Left renal cortex interstitium (tissue), 4 donors: ENCODE measurements around the gene PCBP3. TPM values are rescaled to one million over a fixed set of nuclear protein-coding genes. Genes with fewer than 3 reads are reported as not detected.
"Not testable (repeated sequence)": the region's sequence is repeated elsewhere in the genome, so short reads cannot be mapped to it uniquely, and the experiment has no call there.

Source experiments
- DNase-seq, 4 donors: peaks; one replicate each; pipeline ENCODE4 v3.0.0-alpha.2; 2013; ENCODE audit warnings: low read depth in 4 of 4, low spot score in 2 of 4, missing footprints in 1 of 4
- polyA plus RNA-seq, 4 donors: library from polyadenylated mRNA; unstranded; fragments of 120-200 nt; gene quantifications; one replicate each; pipeline ENCODE4 v1.2.1, GENCODE V29; 2013; ENCODE audit not compliant: insufficient read length in 4 of 4

Gene PCBP3
- polyA plus RNA-seq, 4 donors = 1.1 to 2.0 (median 1.6) TPM

DNA sequence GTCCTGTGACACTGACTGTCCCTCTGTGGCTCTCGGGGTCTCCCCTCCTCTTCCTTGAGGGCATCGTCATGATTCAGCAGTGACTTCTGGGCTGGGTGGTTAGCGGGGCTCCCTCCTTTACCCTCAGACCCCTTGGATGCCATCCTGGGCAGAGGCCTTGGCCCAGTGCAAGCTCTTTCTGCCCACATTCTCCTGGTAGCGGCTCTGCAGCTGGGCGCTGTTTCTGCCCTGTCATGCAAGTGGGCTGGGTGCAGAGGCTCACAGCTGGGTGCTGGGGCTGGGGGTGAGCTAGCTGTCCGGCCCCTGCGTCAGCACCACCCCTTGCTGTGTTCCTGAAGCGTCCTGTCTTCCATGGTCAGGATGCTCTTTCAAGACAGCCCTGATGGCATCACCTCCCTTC is 158.5 kb downstream of the PCBP3 start:
- DNase-seq = no peak

DNA sequence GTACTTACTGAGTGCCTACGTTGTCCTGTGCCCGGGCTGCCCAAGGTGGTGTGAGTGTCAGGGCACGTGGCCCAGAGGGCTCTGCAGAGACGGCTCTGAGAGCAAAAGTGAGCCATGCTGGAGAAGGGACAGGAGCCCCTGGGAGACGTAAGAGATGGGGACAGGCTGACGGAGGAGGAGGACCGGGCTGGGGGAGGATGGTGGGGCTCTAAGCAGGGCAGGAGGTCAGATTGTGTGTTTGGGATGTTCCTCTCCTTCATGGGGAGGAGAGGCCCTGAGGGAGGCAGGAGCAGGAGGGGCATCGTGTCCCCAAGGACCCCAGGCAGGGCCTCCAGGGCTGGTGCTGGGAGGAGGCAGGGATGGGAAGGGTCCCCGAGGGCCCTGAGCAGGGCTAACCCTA is 158.9 kb downstream of the PCBP3 start:
- no peak for DNase-seq

- DNase-seq = no peak
Measured at GRCh38 chr21:45802956-45803617, 159.6 kb downstream of the PCBP3 start.

DNA sequence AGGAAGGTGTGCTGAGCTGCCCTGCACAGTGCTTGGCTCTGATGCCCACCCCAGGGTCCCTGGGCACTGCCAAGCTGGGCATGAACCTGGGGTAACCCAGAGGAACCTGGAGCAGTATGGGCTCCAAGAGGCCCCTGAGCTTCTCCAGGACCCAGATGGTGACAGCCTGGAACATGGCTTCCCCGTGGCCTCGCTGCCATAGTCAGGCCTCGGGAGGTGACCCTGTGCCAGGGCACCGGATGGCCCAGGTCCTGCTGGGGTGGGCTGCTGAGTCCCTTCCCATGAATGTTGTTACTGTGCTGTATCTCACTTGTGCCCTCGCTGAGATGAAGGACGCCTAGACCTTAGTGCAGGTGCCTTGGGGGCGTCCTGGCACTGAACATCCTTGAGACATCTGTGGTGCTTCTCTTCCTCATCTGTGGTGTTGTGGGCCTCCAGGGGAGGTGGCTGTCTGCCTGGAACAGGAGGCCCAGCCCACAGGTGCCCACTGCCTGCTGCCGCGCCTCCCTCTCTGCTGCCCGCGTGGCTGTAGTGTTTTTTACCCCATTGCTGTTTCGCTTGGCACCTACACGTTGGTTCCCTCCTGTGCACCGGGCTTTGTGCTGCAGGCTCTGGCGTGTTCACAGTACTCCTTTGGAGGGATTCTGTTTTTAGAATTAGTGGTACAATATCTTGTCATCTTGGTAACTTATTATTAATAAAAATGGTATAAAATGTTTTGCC is 160.3 kb downstream of the PCBP3 start:
- no peak for DNase-seq

- no peak for DNase-seq
Measured at GRCh38 chr21:45804809-45805313, 161.3 kb downstream of the PCBP3 start.

- no peak for DNase-seq
Measured at GRCh38 chr21:45805321-45805720, 161.8 kb downstream of the PCBP3 start.

DNA sequence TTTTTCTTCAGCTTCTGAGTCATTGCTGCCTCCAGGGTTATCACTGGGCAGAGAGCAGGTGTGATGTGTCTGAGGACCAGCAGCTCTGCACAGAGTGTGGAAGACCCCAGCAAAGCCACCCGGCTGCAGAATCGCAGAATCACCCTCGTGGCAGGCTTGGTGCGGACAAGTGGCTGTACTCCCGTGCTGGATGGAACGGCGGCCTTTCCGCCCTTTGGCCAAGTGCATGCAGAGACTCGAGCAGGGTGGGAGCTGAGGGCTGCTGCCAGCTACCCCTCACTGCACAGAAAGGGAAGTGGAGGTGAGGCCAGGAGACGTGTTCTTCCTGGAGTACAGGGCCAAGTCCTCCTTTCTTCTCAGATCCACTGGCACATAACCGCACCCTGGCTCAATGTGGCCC is 162.5 kb downstream of the PCBP3 start:
- DNase-seq = no peak

DNA sequence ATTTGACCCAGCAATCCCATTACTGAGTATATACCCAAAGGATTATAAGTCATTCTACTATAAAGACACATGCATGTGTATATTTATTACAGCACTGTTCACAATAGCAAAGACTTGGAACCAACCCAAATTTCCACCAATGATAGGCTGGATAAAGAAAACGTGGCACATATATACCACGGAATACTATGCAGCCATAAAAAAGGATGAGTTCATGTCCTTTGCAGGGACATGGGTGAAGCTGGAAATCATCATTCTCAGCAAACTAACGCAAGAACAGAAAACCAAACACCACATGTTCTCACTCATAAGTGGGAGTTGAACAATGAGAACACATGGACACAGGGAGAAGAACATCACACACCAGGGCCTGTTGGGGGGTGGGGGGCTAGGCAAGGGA is 165.1 kb downstream of the PCBP3 start:
- DNase-seq = not testable (repeated sequence)

DNA sequence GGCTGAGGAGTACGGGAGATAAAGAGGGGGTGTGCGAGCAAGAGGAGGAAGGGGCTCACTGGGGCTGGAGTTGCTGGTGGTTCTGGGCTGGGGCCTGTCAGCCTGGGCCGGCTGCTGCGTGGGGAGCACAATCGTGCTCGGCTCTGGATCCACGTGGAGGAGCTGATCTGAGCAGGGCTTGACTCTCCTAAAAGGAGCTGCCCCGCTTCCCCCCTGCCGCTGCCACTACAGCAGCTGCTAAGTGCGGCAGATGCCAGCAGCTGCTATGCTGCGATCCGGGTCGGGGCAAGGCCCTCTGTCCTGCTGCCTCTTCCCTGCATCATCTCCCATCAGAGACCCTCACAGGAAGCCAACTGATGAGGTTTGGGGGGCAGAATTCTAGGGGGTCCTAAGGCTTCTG is 165.9 kb downstream of the PCBP3 start:
- DNase-seq = no peak

DNA sequence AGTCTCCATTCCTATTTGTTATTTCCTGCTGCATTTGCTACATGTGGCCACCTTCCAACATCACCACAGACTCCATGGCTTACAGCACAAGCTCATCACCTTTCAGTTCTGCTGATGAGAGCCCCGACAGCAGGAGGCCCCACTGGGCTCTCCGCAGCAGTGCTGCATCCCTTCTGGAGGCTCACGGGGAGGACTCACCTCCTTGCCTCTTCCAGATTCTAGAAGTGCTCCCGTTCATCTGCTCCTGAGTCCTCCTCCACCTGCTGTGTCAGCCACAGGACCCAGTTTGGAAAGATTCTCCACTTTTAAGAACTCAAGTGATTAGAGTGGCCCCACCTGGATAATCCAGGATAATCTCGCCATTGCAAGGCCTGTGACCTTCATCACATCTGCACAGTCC is 167.6 kb downstream of the PCBP3 start:
- no peak for DNase-seq

- not testable (repeated sequence) for DNase-seq
Measured at GRCh38 chr21:45814210-45814940, 170.8 kb downstream of the PCBP3 start.

DNA sequence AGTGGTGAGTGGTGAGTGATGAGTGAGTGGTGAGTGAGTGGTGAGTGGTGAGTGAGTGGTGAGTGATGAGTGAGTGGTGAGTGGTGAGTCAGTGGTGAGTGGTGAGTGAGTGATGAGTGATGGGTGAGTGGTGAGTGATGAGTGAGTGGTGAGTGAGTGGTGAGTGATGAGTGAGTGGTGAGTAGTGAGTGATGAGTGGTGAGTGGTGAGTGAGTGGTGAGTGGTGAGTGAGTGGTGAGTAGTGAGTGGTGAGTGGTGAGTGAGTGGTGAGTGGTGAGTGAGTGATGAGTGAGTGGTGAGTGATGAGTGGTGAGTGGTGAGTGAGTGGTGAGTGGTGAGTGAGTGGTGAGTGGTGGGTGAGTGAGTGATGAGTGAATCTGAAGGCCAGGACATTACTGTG is 172.3 kb downstream of the PCBP3 start:
- not testable (repeated sequence) for DNase-seq

- DNase-seq = no peak
Measured at GRCh38 chr21:45816794-45817193, 173.3 kb downstream of the PCBP3 start.

GRCh38 chr21:45817345-45817744 is 173.8 kb downstream of the PCBP3 start:
- no peak for DNase-seq

- DNase-seq = no peak
Measured at GRCh38 chr21:45818276-45818903, 174.9 kb downstream of the PCBP3 start.

GRCh38 chr21:45818904-45819285 is 175.4 kb downstream of the PCBP3 start:
- DNase-seq = no peak

DNA sequence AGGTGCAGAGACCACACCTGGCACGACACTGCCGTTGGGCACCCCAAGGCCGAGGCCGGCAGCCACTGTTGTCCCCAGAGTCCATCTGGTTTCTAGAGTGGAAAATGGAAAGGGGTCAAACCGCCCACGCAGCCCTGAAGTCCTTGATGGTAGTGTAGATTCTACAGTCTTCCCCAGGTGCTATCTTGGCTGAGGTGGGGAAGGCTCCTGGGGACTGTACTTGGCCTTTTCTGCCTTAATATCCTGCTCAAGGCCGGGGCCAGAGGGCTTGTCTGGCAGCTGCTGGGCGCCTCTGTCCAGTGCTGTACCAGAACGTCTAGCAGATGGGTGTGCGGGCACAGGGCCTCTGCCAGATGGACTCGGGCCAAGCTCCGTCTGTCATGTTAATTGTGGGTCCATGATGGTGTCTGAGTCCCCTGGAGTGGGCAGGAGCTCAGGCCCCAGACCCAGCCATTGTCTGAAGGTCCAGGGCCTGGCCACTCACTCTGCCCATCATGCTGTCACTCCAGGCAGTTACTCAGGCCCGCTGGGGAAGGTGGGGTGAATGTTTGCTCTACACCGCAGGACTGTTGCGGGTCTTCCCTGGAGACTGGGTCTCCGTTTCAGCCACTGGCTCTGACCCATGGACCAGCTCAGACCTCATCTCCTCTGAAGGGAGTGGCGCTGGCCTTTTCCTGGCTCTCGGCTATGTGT is 176.1 kb downstream of the PCBP3 start:
- no peak for DNase-seq

DNA sequence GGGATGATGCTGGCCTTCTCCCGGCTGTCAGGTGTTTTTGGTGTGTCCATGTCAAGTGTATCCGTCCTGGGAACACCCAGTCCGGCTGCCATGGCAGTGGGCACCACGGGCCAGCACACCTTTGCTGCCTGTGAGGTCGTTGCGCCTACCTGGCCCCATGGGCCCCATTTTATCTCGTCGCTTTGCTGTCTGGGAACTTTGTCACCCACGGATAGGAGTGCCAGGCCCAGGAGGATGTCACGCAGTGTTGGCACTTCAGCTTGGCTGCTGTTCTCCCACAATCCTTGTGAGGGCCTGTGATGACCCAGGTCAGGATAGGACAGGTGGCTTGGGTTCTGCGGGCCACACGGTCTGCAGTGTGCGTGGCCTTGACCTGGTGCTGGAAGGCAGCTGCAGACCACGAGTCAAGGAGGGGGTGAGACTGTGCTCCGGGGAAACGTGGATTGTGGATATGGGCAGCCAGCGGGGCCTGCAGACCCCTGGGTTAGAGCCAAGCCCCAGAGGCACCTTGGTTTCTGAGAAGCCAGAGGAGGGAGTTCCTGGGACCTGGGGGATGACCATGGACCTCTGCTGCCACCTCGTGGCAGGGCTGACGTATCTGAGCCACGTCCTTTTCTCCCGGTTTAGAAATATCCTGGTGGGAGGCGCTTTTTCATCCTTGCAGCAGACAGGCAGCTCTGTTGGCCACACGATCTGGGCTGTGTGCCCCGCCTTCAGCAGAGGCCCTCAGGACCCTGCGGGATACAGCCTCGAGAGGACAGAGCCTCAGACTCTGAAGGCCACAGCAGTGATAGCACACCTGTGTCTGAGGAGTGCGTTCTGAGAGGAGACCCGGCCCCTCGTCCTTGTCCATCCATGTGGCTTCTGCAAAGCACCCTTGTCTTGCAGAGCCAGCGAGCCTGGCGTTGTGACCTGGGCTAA is 176.9 kb downstream of the PCBP3 start:
- DNase-seq = peak; percentile 52 to 85 (median 77)

DNA sequence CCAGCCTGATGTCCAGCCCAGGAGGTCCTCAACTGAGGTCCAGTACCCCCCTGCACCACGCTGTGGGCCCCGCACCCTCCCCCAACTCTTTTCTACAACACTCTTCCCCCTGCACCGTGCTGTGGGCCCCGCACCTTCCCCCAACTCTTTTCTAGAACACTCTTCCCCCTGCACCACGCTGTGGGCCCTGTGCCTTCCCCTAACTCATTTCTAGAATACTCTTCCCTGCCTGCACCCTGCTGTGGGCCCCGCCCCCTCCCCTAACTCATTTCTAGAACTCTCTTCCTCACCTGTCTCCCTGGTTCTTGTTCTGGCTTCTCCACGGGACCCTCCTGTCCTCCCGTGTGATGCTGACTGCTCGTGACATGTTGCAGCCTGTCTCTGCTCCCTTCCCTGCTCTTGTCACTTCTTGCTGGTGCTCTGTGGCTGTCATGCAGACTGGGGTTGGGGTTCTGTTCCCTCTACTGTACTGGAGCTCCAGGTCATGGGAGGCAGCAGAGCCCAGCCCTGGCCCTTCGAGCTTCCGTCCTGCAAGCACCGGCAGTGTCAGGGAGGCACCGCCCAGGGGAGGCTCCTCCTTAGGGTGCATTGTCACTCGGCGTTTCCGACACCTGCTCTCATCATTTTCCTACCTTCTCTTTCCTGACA is 177.9 kb downstream of the PCBP3 start:
- no peak for DNase-seq
